H9 (cell line): ENCODE measurements around the gene SMARCA2. TPM values are rescaled to one million over a fixed set of nuclear protein-coding genes. Genes with fewer than 3 reads are reported as not detected.

Experiments
- DNase-seq: peaks from one replicate; pipeline ENCODE4 v3.0.0-alpha.2; 2017
- H2AFZ ChIP-seq: one replicate; pipeline ENCODE4 v1.6.1; 2013; ENCODE audit warnings: mild to moderate bottlenecking, low read length, control low read depth, moderate library complexity
- H2AK5ac ChIP-seq: 2 replicates; pipeline ENCODE4 v1.6.1; 2013; ENCODE audit warnings: low read length, control low read depth, mixed read lengths; ENCODE audit not compliant: insufficient read length
- H2BK120ac ChIP-seq: one replicate; pipeline ENCODE4 v1.6.1; 2013; ENCODE audit warnings: low read depth, mild to moderate bottlenecking, low read length, control low read depth, inconsistent platforms; ENCODE audit not compliant: poor library complexity, severe bottlenecking
- H2BK12ac ChIP-seq: 2 replicates; pipeline ENCODE4 v1.6.1; 2013; ENCODE audit warnings: low read length, control low read depth, mixed read lengths, low read depth; ENCODE audit not compliant: insufficient read length
- H2BK15ac ChIP-seq: 2 replicates; pipeline ENCODE4 v1.6.1; 2013; ENCODE audit warnings: low read depth, low read length, control low read depth
- H2BK20ac ChIP-seq: one replicate; pipeline ENCODE4 v1.6.1; 2013; ENCODE audit warnings: low read depth, mild to moderate bottlenecking, low read length, control low read depth, inconsistent platforms; ENCODE audit not compliant: poor library complexity, severe bottlenecking
- H2BK5ac ChIP-seq: 2 replicates; pipeline ENCODE4 v1.6.1; 2013; ENCODE audit warnings: low read length, control low read depth, mixed read lengths; ENCODE audit not compliant: insufficient read length
- H3K14ac ChIP-seq: 2 replicates; pipeline ENCODE4 v1.6.1; 2013; ENCODE audit warnings: low read length, control low read depth; ENCODE audit not compliant: insufficient read depth
- H3K18ac ChIP-seq: 2 replicates; pipeline ENCODE4 v1.6.1; 2013; ENCODE audit warnings: low read depth, mild to moderate bottlenecking, mixed read lengths, low read length, control low read depth; ENCODE audit not compliant: insufficient read length
- H3K23ac ChIP-seq: 2 replicates; pipeline ENCODE4 v1.6.1; 2013; ENCODE audit warnings: low read length, control low read depth, mixed read lengths, low read depth; ENCODE audit not compliant: insufficient read length
- H3K23me2 ChIP-seq: 2 replicates; pipeline ENCODE4 v1.6.1; 2013; ENCODE audit warnings: low read depth, mild to moderate bottlenecking, mixed read lengths, low read length, control low read depth; ENCODE audit not compliant: insufficient read length, poor library complexity, severe bottlenecking
- H3K27ac ChIP-seq: 2 replicates; pipeline ENCODE4 v1.5.1; 2013; ENCODE audit warnings: low read length, control low read depth, mixed read lengths, low read depth; ENCODE audit not compliant: insufficient read length
- H3K27me3 ChIP-seq: 2 replicates; pipeline ENCODE4 v1.6.1; 2013; ENCODE audit warnings: low read length, control low read depth, inconsistent platforms; ENCODE audit not compliant: insufficient read depth
- H3K4ac ChIP-seq: 2 replicates; pipeline ENCODE4 v1.6.1; 2013; ENCODE audit warnings: low read depth, mild to moderate bottlenecking, control low read depth, inconsistent platforms, low read length, moderate library complexity
- H3K4me1 ChIP-seq: 2 replicates; pipeline ENCODE4 v1.6.1; 2013; ENCODE audit warnings: low read length, control low read depth, inconsistent platforms; ENCODE audit not compliant: insufficient read depth
- H3K4me2 ChIP-seq: 2 replicates; pipeline ENCODE4 v1.6.1; 2013; ENCODE audit warnings: low read length, control low read depth, mixed read lengths; ENCODE audit not compliant: insufficient read length, insufficient read depth
- H3K56ac ChIP-seq: 2 replicates; pipeline ENCODE4 v1.6.1; 2013; ENCODE audit warnings: low read depth, mild to moderate bottlenecking, mixed read lengths, low read length, control low read depth; ENCODE audit not compliant: insufficient read length
- H3K79me1 ChIP-seq: 2 replicates; pipeline ENCODE4 v1.6.1; 2013; ENCODE audit warnings: low read depth, mild to moderate bottlenecking, moderate library complexity, low read length, control low read depth, inconsistent platforms; ENCODE audit not compliant: insufficient read depth, poor library complexity, severe bottlenecking
- H3K79me2 ChIP-seq: 2 replicates; pipeline ENCODE4 v1.6.1; 2013; ENCODE audit warnings: low read length, control low read depth, inconsistent platforms; ENCODE audit not compliant: insufficient read depth
- H3K9ac ChIP-seq: 2 replicates; pipeline ENCODE4 v1.6.1; 2013; ENCODE audit warnings: low read length, control low read depth, mixed read lengths; ENCODE audit not compliant: insufficient read length; ENCODE audit errors: extremely low read depth
- H3K9me3 ChIP-seq: one replicate; pipeline ENCODE4 v1.6.1; 2013; ENCODE audit warnings: low read depth, low read length, inconsistent platforms; ENCODE audit not compliant: control insufficient read depth
- H3T11ph ChIP-seq: one replicate; pipeline ENCODE4 v1.6.1; 2013; ENCODE audit warnings: mild to moderate bottlenecking, low read length, control low read depth, inconsistent platforms
- H4K20me1 ChIP-seq: one replicate; pipeline ENCODE4 v1.6.1; 2013; ENCODE audit not compliant: control insufficient read depth, insufficient read length, insufficient read depth
- H4K5ac ChIP-seq: 2 replicates; pipeline ENCODE4 v1.6.1; 2013; ENCODE audit warnings: low read depth, mild to moderate bottlenecking, mixed read lengths, low read length, control low read depth; ENCODE audit not compliant: insufficient read length
- H4K8ac ChIP-seq: replicated peaks from 2 replicates; pipeline ENCODE4 v1.6.1; 2013; ENCODE audit warnings: low read length, control low read depth, mixed read lengths, low read depth; ENCODE audit not compliant: insufficient read length
- H4K91ac ChIP-seq: 2 replicates; pipeline ENCODE4 v1.6.1; 2013; ENCODE audit warnings: low read depth, mild to moderate bottlenecking, moderate library complexity, mixed read lengths, low read length, control low read depth; ENCODE audit not compliant: insufficient read length
- H3K27ac Mint-ChIP-seq, 3 experiments: 2 replicates in 2 of 3; 3 replicates in 1 of 3; pipeline ENCODE4 v1.8.0; 2020 to 2021; ENCODE audit warnings: mixed read lengths in 3 of 3, mild to moderate bottlenecking in 1 of 3, moderate library complexity in 1 of 3
- H3K27me3 Mint-ChIP-seq: 2 replicates; pipeline ENCODE4 v1.8.0; 2021; ENCODE audit warnings: low read depth, mild to moderate bottlenecking, moderate library complexity, mixed read lengths
- H3K36me3 Mint-ChIP-seq, 3 experiments: 2 replicates in 2 of 3; 3 replicates in 1 of 3; pipeline ENCODE4 v1.8.0; 2020 to 2021; ENCODE audit warnings: low read depth in 3 of 3, mixed read lengths in 3 of 3; ENCODE audit not compliant: insufficient read depth in 1 of 3
- H3K4me1 Mint-ChIP-seq, 2 experiments: 2 replicates each; pipeline ENCODE4 v1.8.0; 2020; ENCODE audit warnings: mixed read lengths in 2 of 2
- H3K4me3 Mint-ChIP-seq, 2 experiments: 2 replicates in 1 of 2; 3 replicates in 1 of 2; pipeline ENCODE4 v1.8.0; 2020 to 2021; ENCODE audit warnings: mild to moderate bottlenecking in 2 of 2, mixed read lengths in 2 of 2, moderate library complexity in 1 of 2
- H3K9me3 Mint-ChIP-seq, 2 experiments: 2 replicates in 1 of 2; 3 replicates in 1 of 2; pipeline ENCODE4 v1.8.0; 2020; ENCODE audit warnings: mild to moderate bottlenecking in 2 of 2, mixed read lengths in 2 of 2, moderate library complexity in 1 of 2
- CTCF ChIP-seq: fragments of 200-600 bp; sonication (generic); conservative IDR thresholded peaks from 3 replicates; pipeline ENCODE4 v1.8.0; 2021; ENCODE audit warnings: antibody characterized with exemption, mild to moderate bottlenecking
- WGBS: extraction: QIAGEN DNeasy Blood & Tissue Kit; methylation state at CpG from one replicate; pipeline ENCODE4 v1.1.7; 2013; ENCODE audit warnings: missing lambda C conversion rate, low lambda C conversion rate, mixed read lengths; ENCODE audit not compliant: insufficient read length; ENCODE audit errors: extremely low coverage; 5-methylcytosine and 5-hydroxymethylcytosine counted together
- total RNA-seq: library from RNA; stranded (reverse); gene quantifications from 2 replicates; pipeline ENCODE4 v1.2.1, GENCODE V29; 2021

The SMARCA2 gene
- total RNA-seq, 1 experiment from 2014 or later: 15.3 TPM

- Mint-ChIP-seq H3K9me3 (no peaks in the 10 kb centered on the region), H3K4me3 (no peak overlapping the region), H3K4me1 (peaks cover 38 to 43% of the 10 kb centered on the region in 2 experiments), H3K27ac (no peak overlapping the region), H3K36me3 (peaks cover 0 to 5% (median 0%) of the 10 kb centered on the region in 3 experiments; a peak in 2 of 7 replicates), H3K27me3 (no peaks in the 10 kb centered on the region; the same call in 1 of the 2 replicates)
- H3K79me2 ChIP-seq: no peaks in the 10 kb centered on the region
- H3K23me2 ChIP-seq: peaks cover 2% of the 10 kb centered on the region
- H4K5ac ChIP-seq: no peak overlapping the region
- no peak overlapping the region for H3K23ac ChIP-seq
- no peak overlapping the region for H2BK5ac ChIP-seq
- no peak overlapping the region for H2AFZ ChIP-seq
- H2AK5ac ChIP-seq: no peak overlapping the region
- no peak overlapping the region for H3T11ph ChIP-seq
- no peak overlapping the region for H2BK15ac ChIP-seq
- no peak overlapping the region for H4K91ac ChIP-seq
- H3K4ac ChIP-seq: no peak overlapping the region
- H3K27ac ChIP-seq: no peak overlapping the region
- H4K8ac ChIP-seq: no peak overlapping the region
- DNase-seq: no peak
- no peak overlapping the region for H3K56ac ChIP-seq
- H2BK12ac ChIP-seq: no peak overlapping the region
- TF ChIP-seq CTCF: no peak
- no peaks in the 10 kb centered on the region for H3K79me1 ChIP-seq
- H3K9me3 ChIP-seq: no peaks in the 10 kb centered on the region
- H3K4me2 ChIP-seq: no peak overlapping the region
- no peak overlapping the region for H2BK120ac ChIP-seq
- no peak overlapping the region for H3K18ac ChIP-seq
- no peak overlapping the region for H2BK20ac ChIP-seq
- no CpG with 5 or more reads among the region's 2 CpGs for WGBS
- no peaks in the 10 kb centered on the region for H4K20me1 ChIP-seq
- no peaks in the 10 kb centered on the region for H3K27me3 ChIP-seq
- peaks cover 7% of the 10 kb centered on the region; the same call in 1 of the 2 replicates for H3K4me1 ChIP-seq
- H3K9ac ChIP-seq: no peak overlapping the region
- no peak overlapping the region for H3K14ac ChIP-seq
Observed at GRCh38 chr9:2177121-2177520, 162.0 kb downstream of the SMARCA2 start.
